HUDEP-2 (cell line): ENCODE measurements around the gene PAIP1.
"Not testable (repeated sequence)": the region's sequence is repeated elsewhere in the genome, so short reads cannot be mapped to it uniquely, and the experiment has no call there.

Experiments used
- DNase-seq, 76 experiments: peaks; one replicate each; lab custom pipeline; 2025; ENCODE audit not compliant: unreplicated experiment in 76 of 76; lab: John Stamatoyannopoulos, UW

Gene PAIP1

GRCh38 chr5:43556857-43557542 is at the start of gene PAIP1:
TSS of gene PAIP1 (minus strand) at chr5:43557077. CDS start at chr5:43556846, 231 bp downstream.
- DNase-seq, result peak in 73 of 76 experiments; percentile 34 to 88 (median 76)

DNA sequence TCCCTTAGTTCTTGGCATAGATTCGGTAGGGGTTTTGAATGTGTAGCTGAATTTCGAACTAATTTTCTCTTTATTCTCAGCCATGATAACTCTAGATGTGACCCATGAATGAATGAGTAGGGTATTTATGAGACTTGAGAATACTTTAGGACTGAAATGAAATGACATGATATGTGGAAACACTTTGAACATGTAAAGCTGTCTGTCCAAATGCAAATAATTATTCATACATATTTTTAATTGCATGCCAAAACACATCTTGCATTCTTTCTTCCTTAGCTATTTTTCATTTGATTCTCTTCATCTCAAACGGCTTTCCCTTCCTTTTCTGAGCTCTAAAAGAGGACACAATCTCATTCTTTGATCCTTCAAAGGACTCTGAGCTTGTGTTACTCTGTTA is 49.5 kb upstream of the PAIP1 start:
- DNase-seq, result no peak

- DNase-seq, result no peak
Observed at GRCh38 chr5:43604699-43605098, 47.8 kb upstream of the PAIP1 start.

GRCh38 chr5:43603344-43604217 is 46.7 kb upstream of the PAIP1 start:
- DNase-seq, result peak; percentile 16 to 90 (median 76)

DNA sequence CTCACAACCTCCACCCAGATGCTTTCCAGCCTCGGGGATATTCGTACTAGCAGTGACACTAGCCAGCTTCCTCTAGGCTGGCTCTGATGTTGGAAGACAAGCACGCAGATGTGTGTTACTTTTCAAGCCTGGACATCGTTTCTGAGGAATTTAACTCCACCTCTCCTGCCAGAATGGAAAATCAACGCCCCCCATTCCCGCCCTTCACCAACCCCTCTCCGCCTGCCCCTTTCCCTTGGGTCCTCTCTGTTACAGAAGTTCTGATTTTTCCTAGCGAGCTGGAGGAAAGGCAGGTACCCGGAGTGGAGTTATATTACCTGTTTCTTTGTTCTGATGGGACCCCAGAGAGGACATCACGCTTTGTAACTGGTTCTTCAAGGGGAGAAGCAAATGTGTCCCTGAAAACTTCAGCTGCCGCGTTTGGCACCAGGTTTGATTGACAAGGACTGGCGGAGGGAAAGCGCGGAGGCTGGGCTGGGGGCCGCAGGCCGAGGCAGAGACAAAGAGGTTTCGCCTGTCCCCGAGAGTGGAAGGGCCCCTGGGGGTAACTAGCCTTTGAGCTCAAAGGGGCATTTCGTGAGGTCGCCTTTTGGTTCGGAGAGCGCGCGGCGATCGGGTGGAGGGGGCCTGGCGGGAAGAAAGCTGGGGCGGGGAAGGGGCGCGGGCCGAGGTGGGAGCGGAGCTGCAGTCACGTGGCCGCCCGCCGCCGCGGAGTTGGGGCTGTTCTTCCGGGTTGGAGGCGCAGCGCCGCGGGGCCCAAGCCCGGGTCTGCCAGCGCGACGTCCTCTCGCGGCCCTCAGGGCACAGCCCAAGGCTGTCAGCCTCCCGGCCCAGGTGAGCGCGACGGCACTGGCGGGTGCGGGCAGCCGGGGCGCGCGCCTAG is 45.8 kb upstream of the PAIP1 start, which contains the start of gene NNT:
TSS of gene NNT (plus strand) at position 720 of the 883 bp plus-strand sequence. CDS start 6,016 bp downstream, outside the sequence.
- DNase-seq, result peak in 66 of 76 experiments; percentile 3 to 75 (median 50)

DNA sequence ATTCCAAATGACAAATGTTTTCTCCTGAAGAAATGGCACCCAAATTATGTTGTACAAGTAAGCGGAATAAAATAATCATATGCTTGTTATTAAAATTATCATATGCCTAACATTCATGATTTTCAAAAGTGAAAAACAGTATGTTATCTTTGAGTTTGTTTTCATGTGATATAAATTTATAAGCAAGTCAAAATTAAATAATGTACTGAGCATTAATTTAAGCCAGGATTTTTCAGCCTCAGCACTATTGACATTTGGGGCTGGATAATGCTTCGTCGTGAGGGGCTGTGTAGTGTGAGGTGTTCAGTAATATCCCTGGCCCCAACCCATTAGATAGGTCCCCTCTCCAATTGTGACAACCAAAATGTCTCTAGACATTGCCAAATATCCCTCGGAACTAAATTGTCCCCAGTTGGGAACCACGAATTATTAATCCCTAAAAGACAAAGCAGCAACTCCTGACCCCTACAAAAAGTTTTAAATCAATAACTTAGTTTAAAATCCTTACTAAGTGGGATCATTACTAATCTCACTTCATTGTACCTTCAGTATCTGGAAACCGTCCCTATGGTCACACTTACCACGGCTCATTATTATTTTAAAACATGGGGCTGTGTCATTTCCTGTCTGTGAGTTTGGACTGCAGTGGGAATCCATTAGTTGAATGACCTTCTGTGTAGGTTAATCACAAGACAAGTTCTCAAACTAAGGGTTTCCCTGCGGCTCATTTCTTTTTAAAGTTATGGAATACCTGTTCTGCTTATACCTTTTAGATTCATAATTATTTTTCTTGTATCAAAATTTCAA is 44.8 kb upstream of the PAIP1 start:
- peak in 17 of 76 experiments; percentile 1 to 48 (median 18) for DNase-seq

- not testable (repeated sequence) for DNase-seq
Observed at GRCh38 chr5:43598927-43599326, 42.0 kb upstream of the PAIP1 start.

GRCh38 chr5:43592363-43592762 is 35.5 kb upstream of the PAIP1 start:
- DNase-seq, result no peak

DNA sequence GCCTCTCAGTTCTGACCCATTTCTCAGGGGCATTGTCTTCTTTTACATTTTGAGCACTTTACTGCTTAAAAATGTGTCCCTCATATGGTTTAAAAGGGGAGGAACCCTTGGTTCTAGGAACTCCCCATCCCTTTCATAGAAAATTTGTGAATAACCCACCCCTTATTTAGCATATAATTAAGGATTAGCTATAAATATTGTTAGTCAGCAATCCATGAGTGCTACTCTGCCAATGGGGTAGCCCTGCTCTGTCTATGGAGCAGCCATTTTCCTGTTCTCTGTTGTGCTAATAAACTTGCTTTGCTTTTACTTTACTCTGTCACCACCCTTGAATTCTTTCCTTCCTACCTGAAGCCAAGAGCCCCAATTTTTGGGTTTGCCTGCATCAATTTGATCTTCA is 33.8 kb upstream of the PAIP1 start:
- no peak for DNase-seq

- DNase-seq, result no peak
Observed at GRCh38 chr5:43589310-43589709, 32.4 kb upstream of the PAIP1 start.

GRCh38 chr5:43588842-43589241 is 32.0 kb upstream of the PAIP1 start:
- no peak for DNase-seq

DNA sequence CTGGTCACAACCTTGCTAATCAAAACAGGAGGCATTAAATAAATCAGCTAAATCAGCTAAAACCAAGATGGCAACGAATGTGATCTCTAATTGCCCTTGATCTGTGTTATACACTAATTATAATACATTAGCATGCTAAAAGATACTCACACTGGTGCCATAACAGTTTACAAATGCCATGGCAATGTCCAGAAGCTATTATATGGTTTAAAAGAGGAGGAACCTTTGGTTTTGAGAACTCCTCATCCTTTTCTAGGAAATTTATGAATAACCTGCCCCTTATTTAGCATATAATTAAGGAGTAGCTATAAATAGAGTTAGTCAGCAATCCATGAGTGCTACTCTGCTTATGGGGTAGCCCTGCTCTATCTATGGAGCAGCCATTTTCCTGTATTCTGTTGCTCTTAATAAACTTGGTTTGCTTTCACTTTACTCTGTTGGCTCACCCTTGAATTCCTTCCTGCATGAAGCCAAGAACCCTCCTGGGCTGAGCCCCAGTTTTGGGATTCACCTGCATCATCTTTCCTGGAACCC is 27.4 kb upstream of the PAIP1 start:
- DNase-seq, result no peak

DNA sequence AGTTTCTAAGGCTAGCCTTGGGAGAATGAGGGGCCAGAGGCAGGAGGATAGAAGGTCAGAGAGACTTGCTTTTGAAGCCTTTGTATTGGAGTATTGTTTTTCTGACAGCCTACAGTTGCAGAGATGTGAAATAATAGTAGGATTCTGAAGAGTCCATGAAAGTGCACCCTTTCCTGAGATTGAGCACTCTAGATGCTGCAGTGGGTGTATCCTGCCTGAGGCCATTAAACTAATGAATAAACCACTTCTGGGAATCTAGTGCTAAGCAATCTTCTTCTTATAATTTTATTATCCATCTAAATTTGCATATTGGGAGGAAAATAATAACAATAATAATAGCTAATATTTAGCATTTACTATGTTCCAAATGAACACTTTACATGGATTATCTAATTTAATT is 26.8 kb upstream of the PAIP1 start:
- no peak for DNase-seq

DNA sequence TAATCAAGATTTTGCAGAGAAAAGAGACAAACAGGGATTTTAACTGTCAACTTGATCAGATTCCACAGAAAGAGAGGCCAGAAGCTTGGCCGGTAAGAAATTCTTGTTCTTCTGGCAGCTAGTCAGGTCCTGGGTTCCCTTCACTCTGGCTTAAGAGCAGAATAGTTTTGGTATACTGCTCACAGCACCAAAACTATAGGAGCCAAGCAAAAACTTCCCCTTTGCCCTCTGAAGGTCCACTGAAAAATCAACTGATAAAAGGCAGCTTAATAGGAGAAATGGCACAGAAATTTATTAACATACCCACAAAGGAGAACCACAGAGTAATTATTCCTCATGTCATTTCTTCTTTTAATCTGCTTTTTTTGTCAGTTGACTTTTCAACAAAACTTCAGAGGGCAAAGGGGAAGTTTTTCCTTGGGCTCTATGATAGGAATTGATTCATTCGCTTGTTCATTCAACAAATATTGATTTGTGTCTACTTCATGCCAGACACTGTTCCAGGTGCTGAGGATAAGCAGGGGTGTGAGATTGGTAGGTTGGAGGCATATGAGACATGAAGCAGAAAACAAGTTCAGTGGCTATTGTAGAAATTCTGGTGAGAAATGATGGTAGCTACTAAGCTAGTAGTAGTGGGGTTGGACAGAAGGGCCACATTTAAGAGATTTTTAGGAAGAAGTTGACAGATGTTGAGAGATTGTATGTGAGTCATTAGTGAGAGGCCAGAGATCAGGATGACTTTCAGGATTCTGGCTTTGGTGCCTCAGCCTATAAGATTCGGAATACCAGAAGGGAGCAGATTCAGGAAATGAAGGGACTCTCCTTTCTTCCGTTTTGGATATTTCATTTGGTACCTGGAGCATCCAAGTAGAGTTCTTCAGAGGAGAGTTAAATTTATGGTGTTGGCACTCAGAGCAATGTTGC is 25.5 kb upstream of the PAIP1 start:
- no peak for DNase-seq

GRCh38 chr5:43581398-43581797 is 24.5 kb upstream of the PAIP1 start:
- no peak for DNase-seq

DNA sequence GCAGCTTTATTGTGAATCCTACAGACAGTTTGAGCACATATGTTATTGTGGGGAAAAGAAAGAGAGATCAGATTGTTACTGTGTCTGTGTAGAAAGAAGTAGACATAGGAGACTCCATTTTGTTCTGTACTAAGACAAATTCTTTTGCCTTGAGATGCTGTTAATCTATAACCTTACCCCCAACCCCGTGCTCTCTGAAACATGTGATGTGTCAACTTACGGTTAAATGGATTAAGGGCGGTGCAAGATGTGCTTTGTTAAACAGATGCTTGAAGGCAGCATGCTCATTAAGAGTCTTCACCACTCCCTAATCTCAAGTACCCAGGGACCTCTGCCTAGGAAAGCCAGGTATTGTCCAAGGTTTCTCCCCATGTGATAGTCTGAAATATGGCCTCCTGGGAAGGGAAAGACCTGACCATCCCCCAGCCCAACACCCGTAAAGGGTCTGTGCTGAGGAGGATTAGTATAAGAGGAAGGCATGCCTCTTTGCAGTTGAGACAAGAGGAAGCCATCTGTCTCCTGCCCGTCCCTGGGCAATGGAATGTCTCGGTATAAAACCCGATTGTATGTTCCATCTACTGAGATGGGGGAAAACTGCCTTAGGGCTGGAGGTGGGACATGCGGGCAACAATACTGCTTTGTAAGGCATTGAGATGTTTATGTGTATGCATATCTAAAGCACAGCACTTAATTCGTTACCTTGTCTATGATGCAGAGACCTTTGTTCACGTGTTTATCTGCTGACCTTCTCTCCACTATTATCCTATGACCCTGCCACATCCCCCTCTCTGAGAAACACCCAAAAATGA is 23.7 kb upstream of the PAIP1 start:
- DNase-seq, result not testable (repeated sequence)

- no peak for DNase-seq
Observed at GRCh38 chr5:43573058-43573457, 16.2 kb upstream of the PAIP1 start.

DNA sequence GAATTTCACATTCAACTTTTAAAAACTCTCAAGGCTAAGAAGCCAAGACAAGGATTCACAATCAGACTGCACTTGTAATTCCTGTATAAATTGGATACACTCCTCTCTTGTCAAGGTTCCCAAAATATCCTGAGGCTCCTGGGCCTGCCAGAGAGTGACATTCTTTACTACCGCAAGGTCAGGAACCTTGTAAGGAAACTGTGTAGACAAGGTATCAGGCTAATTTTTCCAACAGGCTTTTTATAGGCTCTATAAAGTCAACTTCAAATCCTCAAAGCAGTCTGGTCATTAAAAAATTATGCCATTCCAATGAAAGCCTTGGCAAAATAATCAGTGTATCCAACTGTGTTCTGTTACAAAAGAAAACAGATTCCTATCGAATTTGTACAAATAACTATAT is 15.5 kb upstream of the PAIP1 start:
- no peak for DNase-seq
